Mesothelial cell of epicardium (in vitro differentiated cells): ENCODE results near the gene GPSM1. TPM values are rescaled to one million over a fixed set of nuclear protein-coding genes. Genes with fewer than 3 reads are reported as not detected.

Source experiments
- DNase-seq, 2 experiments: peaks; one replicate each; pipeline ENCODE4 v3.0.0; 2021; ENCODE audit warnings: low spot score in 2 of 2; ENCODE audit not compliant: unreplicated experiment in 2 of 2
- H3K27ac Mint-ChIP-seq: 2 replicates; pipeline ENCODE4 v1.8.0; 2021; ENCODE audit warnings: mixed read lengths
- H3K27me3 Mint-ChIP-seq: 2 replicates; pipeline ENCODE4 v1.8.0; 2021; ENCODE audit warnings: low read depth, mixed read lengths
- H3K36me3 Mint-ChIP-seq: 2 replicates; pipeline ENCODE4 v1.8.0; 2021; ENCODE audit warnings: mixed read lengths
- H3K4me1 Mint-ChIP-seq: 2 replicates; pipeline ENCODE4 v1.8.0; 2021; ENCODE audit warnings: mixed read lengths
- H3K4me3 Mint-ChIP-seq: 2 replicates; pipeline ENCODE4 v1.8.0; 2021; ENCODE audit warnings: mild to moderate bottlenecking, moderate library complexity, mixed read lengths
- H3K9me3 Mint-ChIP-seq: 2 replicates; pipeline ENCODE4 v1.8.0; 2021; ENCODE audit warnings: mixed read lengths
- CTCF ChIP-seq: fragments of 200-600 bp; sonication (generic); IDR thresholded peaks from one replicate; pipeline ENCODE4 v1.5.0; 2021; ENCODE audit warnings: antibody characterized with exemption; ENCODE audit not compliant: unreplicated experiment
- total RNA-seq: library from RNA; stranded (reverse); gene quantifications from 3 replicates; pipeline ENCODE4 v1.2.1, GENCODE V29; 2021

Gene GPSM1
- total RNA-seq, 1 donor from 2014 or later, result 102 TPM

- H3K9me3 Mint-ChIP-seq, result no peaks in the 10 kb centered on the region
- H3K4me3 Mint-ChIP-seq, result no peak overlapping the region
- H3K27me3 Mint-ChIP-seq, result no peaks in the 10 kb centered on the region
- no peak for TF ChIP-seq CTCF
- H3K4me1 Mint-ChIP-seq, result peaks cover 1% of the 10 kb centered on the region
- H3K36me3 Mint-ChIP-seq, result peaks cover 4% of the 10 kb centered on the region
- DNase-seq, result no peak
- no peak overlapping the region for H3K27ac Mint-ChIP-seq
Observed at GRCh38 chr9:136336881-136337280, 9.5 kb downstream of the GPSM1 start.

- no peak for TF ChIP-seq CTCF
- Mint-ChIP-seq H3K27ac (no peak overlapping the region), H3K4me3 (no peak overlapping the region), H3K4me1 (peaks cover 5% of the 10 kb centered on the region), H3K27me3 (no peaks in the 10 kb centered on the region), H3K9me3 (no peaks in the 10 kb centered on the region), H3K36me3 (peaks cover 4% of the 10 kb centered on the region)
- DNase-seq, result no peak
Observed at GRCh38 chr9:136337416-136338395, 10.4 kb downstream of the GPSM1 start.

GRCh38 chr9:136338511-136338910, 11.2 kb downstream of the GPSM1 start:
- no peak for DNase-seq
- Mint-ChIP-seq H3K4me3 (no peak overlapping the region), H3K9me3 (no peaks in the 10 kb centered on the region), H3K4me1 (peaks cover 8% of the 10 kb centered on the region), H3K27ac (no peak overlapping the region), H3K27me3 (no peaks in the 10 kb centered on the region), H3K36me3 (peaks cover 4% of the 10 kb centered on the region)
- TF ChIP-seq CTCF, result no peak

GRCh38 chr9:136339173-136339957, 12.0 kb downstream of the GPSM1 start:
- H3K27ac Mint-ChIP-seq, result no peak overlapping the region
- TF ChIP-seq CTCF, result peak; percentile 88
- no peaks in the 10 kb centered on the region for H3K9me3 Mint-ChIP-seq
- H3K36me3 Mint-ChIP-seq, result peaks cover 4% of the 10 kb centered on the region
- DNase-seq, result peak in 1 of 2 experiments; percentile 77
- H3K4me1 Mint-ChIP-seq, result peaks cover 8% of the 10 kb centered on the region
- no peak overlapping the region for H3K4me3 Mint-ChIP-seq
- no peaks in the 10 kb centered on the region for H3K27me3 Mint-ChIP-seq

GRCh38 chr9:136339958-136340310, 12.6 kb downstream of the GPSM1 start:
- Mint-ChIP-seq H3K9me3 (no peaks in the 10 kb centered on the region), H3K27ac (no peak overlapping the region), H3K4me3 (no peak overlapping the region), H3K36me3 (peaks cover 4% of the 10 kb centered on the region), H3K4me1 (peaks cover 8% of the 10 kb centered on the region), H3K27me3 (no peaks in the 10 kb centered on the region)
- no peak for TF ChIP-seq CTCF
- no peak for DNase-seq
